Calu3 (cell line): ENCODE results near the gene CSTPP1. TPM values are rescaled to one million over a fixed set of nuclear protein-coding genes. Genes with fewer than 3 reads are reported as not detected.
"Not testable (repeated sequence)": the region's sequence is repeated elsewhere in the genome, so short reads cannot be mapped to it uniquely, and the experiment has no call there.

ENCODE experiments used
- BruUV-seq: library from RNA; stranded (reverse); fragments of 400-500 nt; replicated peaks from 2 replicates; lab custom pipeline; 2021; lab: Mats Ljungman, UMichigan
- CTCF ChIA-PET: fragments of 300-600 bp; sonication (Branson Sonifier 250); formaldehyde crosslinking; loops from one replicate; lab custom pipeline; 2022; ENCODE audit warnings: antibody characterized with exemption; lab: Charles Lee
- DNase-seq: peaks from one replicate; pipeline ENCODE4 v3.0.0; 2022
- H3K27ac Mint-ChIP-seq: one replicate; pipeline ENCODE4 v1.8.0; 2022; ENCODE audit warnings: mixed read lengths; ENCODE audit not compliant: unreplicated experiment
- H3K27me3 Mint-ChIP-seq: one replicate; pipeline ENCODE4 v1.8.0; 2022; ENCODE audit warnings: mixed read lengths; ENCODE audit not compliant: unreplicated experiment
- H3K36me3 Mint-ChIP-seq: one replicate; pipeline ENCODE4 v1.8.0; 2022; ENCODE audit warnings: mild to moderate bottlenecking, moderate library complexity, mixed read lengths; ENCODE audit not compliant: insufficient read depth, unreplicated experiment
- H3K4me1 Mint-ChIP-seq: one replicate; pipeline ENCODE4 v1.8.0; 2022; ENCODE audit warnings: mild to moderate bottlenecking, low read depth, mixed read lengths; ENCODE audit not compliant: unreplicated experiment
- H3K4me3 Mint-ChIP-seq: one replicate; pipeline ENCODE4 v1.8.0; 2022; ENCODE audit warnings: mild to moderate bottlenecking, low read depth, moderate library complexity, mixed read lengths; ENCODE audit not compliant: unreplicated experiment
- H3K9me3 Mint-ChIP-seq: one replicate; pipeline ENCODE4 v1.8.0; 2022; ENCODE audit warnings: low read depth, mixed read lengths; ENCODE audit not compliant: unreplicated experiment
- intact Hi-C: fragments of 100-400 bp; cut with micrococcal nuclease; formaldehyde crosslinking; loops from one replicate; pipeline ENCODE4 v1.10.0; 2022; ENCODE audit not compliant: unreplicated experiment
- total RNA-seq: library from RNA; stranded (reverse); gene quantifications from 2 replicates; pipeline ENCODE4 v1.2.3, GENCODE V29; 2022
- TF ChIP-seq, protein P1 (sequence below): fragments of 200-600 bp; IDR thresholded peaks from one replicate; pipeline ENCODE4 v1.8.0; 2022; ENCODE audit warnings: antibody characterized with exemption; ENCODE audit not compliant: unreplicated experiment

The CSTPP1 gene
- total RNA-seq, 1 experiment from 2014 or later: 23.2 TPM

GRCh38 chr11:46983598-46983997 lies 47.0 kb downstream of the CSTPP1 start:
- H3K9me3 Mint-ChIP-seq: no peaks in the 10 kb centered on the region
- BruUV-seq: no TSS peak
- intact Hi-C loops: loop anchor here (10.0 kb wide), 1 partner anchor 69 kb away; the partner anchor contains the start of gene LRP4

DNA sequence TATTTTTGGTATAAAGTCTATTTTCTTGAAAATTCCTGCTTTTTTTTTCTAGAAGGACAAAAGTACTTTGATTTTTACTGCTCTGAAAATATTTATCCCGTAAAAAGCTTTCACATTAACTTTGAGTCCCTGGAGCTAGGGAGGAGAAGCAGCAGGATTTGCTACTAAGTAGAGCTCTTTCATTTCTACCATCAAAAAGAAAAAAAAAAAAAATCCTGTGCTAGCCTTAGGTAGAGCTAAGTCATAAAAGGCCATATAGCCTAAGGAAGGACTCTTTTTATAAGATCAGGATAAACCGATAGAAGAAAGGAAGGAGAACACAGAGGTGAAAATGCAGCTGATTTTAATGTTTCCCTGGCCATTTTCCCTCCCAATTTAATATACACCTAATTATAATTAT lies 48.0 kb downstream of the CSTPP1 start:
- no peaks in the 10 kb centered on the region for H3K36me3 Mint-ChIP-seq
- H3K27ac Mint-ChIP-seq: no peak overlapping the region
- no peaks in the 10 kb centered on the region for H3K27me3 Mint-ChIP-seq
- TF ChIP-seq, protein P1, sequence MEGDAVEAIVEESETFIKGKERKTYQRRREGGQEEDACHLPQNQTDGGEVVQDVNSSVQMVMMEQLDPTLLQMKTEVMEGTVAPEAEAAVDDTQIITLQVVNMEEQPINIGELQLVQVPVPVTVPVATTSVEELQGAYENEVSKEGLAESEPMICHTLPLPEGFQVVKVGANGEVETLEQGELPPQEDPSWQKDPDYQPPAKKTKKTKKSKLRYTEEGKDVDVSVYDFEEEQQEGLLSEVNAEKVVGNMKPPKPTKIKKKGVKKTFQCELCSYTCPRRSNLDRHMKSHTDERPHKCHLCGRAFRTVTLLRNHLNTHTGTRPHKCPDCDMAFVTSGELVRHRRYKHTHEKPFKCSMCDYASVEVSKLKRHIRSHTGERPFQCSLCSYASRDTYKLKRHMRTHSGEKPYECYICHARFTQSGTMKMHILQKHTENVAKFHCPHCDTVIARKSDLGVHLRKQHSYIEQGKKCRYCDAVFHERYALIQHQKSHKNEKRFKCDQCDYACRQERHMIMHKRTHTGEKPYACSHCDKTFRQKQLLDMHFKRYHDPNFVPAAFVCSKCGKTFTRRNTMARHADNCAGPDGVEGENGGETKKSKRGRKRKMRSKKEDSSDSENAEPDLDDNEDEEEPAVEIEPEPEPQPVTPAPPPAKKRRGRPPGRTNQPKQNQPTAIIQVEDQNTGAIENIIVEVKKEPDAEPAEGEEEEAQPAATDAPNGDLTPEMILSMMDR: no peak
- H3K4me3 Mint-ChIP-seq: no peak overlapping the region
- H3K4me1 Mint-ChIP-seq: no peaks in the 10 kb centered on the region
- BruUV-seq: no TSS peak
- intact Hi-C loops: loop anchor here (10.0 kb wide), 1 partner anchor 70 kb away; the partner anchor contains the start of gene LRP4
- DNase-seq: no peak
- H3K9me3 Mint-ChIP-seq: no peaks in the 10 kb centered on the region
- CTCF ChIA-PET: no interaction called here

More at GRCh38 chr11:46983598-46983997, 47.0 kb downstream of the CSTPP1 start:
- DNase-seq: no peak
- H3K4me3 Mint-ChIP-seq: no peak overlapping the region
- CTCF ChIA-PET: no interaction called here
- H3K36me3 Mint-ChIP-seq: no peaks in the 10 kb centered on the region
- TF ChIP-seq, protein P1: no peak
- no peaks in the 10 kb centered on the region for H3K27me3 Mint-ChIP-seq
- no peaks in the 10 kb centered on the region for H3K4me1 Mint-ChIP-seq
- no peak overlapping the region for H3K27ac Mint-ChIP-seq

DNA sequence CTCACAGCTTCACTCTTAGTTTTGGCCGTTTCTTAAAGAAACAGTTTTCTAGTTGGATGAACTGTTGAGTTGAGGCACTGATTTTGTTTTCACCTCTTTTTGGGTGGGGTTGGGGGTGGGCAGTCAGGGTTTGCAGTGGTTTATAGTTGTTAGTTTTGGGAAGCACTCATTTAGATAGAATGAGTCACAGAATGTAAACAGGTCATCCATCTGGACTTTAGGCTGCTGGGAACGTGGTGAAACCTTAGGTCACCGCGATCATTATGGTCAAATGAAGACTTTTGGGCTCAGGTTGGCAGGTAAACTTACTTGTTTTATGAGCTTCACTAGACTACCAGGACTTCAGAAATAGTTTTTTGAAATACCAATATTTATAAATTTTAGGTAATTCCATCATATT lies 48.4 kb downstream of the CSTPP1 start:
- no peaks in the 10 kb centered on the region for H3K27me3 Mint-ChIP-seq
- no peaks in the 10 kb centered on the region for H3K36me3 Mint-ChIP-seq
- BruUV-seq: no TSS peak
- H3K9me3 Mint-ChIP-seq: peaks cover 2% of the 10 kb centered on the region
- intact Hi-C loops: loop anchor here (10.0 kb wide), 1 partner anchor 70 kb away; the partner anchor contains the start of gene LRP4
- H3K4me3 Mint-ChIP-seq: no peak overlapping the region
- DNase-seq: no peak
- CTCF ChIA-PET: no interaction called here
- no peaks in the 10 kb centered on the region for H3K4me1 Mint-ChIP-seq
- no peak overlapping the region for H3K27ac Mint-ChIP-seq
- TF ChIP-seq, protein P1: no peak

DNA sequence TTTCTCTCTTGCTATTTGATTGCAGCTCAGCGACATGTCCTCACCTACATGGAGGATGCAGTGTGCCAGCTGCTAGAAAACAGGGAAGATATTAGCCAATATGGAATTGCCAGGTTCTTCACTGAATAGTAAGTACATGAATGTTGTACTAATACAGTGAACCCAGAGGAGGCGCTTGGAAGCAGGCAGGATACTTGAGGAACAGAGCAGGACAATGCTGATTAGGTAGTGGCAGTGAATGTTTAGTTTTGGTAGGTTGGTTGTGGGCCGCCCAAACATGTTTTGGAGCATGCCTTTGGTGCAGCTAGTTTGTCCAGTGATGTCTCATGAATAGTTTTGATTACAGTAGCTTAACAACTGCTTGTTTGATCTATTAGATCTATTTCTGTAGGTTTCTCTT lies 50.6 kb downstream of the CSTPP1 start:
- DNase-seq: no peak
- CTCF ChIA-PET: no interaction called here
- no peaks in the 10 kb centered on the region for H3K27me3 Mint-ChIP-seq
- TF ChIP-seq, protein P1: no peak
- BruUV-seq: no TSS peak
- no peaks in the 10 kb centered on the region for H3K4me1 Mint-ChIP-seq
- no peak overlapping the region for H3K27ac Mint-ChIP-seq
- no peak overlapping the region for H3K4me3 Mint-ChIP-seq
- intact Hi-C loops: loop anchor here (10.0 kb wide), 1 partner anchor 72 kb away; the partner anchor contains the start of gene LRP4
- peaks cover 2% of the 10 kb centered on the region for H3K9me3 Mint-ChIP-seq
- no peaks in the 10 kb centered on the region for H3K36me3 Mint-ChIP-seq

DNA sequence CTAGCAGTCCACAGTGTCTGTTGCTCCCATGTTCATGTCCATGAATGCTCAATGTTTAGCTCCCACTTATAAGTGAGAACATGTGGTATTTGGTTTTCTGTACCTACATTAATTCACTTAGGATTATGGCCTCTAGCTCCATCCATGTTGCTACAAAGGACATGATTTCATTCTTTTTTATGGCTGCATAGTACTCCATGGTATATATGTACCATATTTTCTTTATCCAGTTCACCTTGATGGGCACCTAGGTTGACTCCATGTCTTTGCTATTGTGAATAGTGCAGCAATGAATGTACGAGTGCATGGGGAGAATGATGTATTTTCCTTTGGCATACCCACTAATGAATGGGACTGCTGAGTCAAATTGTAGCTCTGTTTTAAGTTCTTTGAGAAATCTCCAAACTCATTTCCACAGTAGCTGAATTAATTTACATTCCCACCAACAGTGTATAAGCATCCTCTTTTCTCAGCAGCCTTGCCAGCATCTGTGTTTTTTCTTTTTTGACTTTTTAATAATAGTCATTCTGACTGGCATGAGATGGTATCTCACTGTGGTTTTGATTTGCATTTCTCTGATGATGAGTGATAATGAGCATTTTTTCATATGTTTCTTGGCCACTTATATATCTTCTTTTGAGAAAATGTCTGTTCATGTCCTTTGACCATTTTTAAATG lies 53.4 kb downstream of the CSTPP1 start:
- H3K27me3 Mint-ChIP-seq, BruUV-seq, H3K9me3 Mint-ChIP-seq, H3K4me1 Mint-ChIP-seq, H3K4me3 Mint-ChIP-seq, H3K27ac Mint-ChIP-seq, H3K36me3 Mint-ChIP-seq, DNase-seq: not testable (repeated sequence)
- intact Hi-C loops: loop anchor here (10.0 kb wide), 1 partner anchor 75 kb away; the partner anchor contains the start of gene LRP4
- CTCF ChIA-PET: interaction anchor here (1.0 kb wide), 1 partner anchor 27 kb away, joined by 4 read pairs; no protein-coding TSS in a partner anchor
